H1 (cell line): ENCODE results near the gene AMN1. TPM values are rescaled to one million over a fixed set of nuclear protein-coding genes. Genes with fewer than 3 reads are reported as not detected.

Experiments used
- polyA plus RNA-seq, 7 experiments: library from polyadenylated mRNA; depleted of rRNA in 3 of 7; stranded (reverse) in 5 of 7; unstranded in 2 of 7; fragments of >200 nt in 5 of 7; fragments of 200-250 nt in 2 of 7; gene quantifications; 1 replicate in 5 of 7; 2 replicates in 1 of 7; 4 replicates in 1 of 7; pipeline versions ENCODE4 v1.2.1 to v1.2.3, GENCODE V29; 2011 to 2013; ENCODE audit warnings: missing spikeins in 2 of 7, mixed read lengths in 2 of 7
- total RNA-seq: library from RNA; stranded (reverse); fragmentation: NEBNext Ultra II Directional; extraction: Animal tissue kit (Norgen Biotek cat#: 25700); gene quantifications from 2 replicates; pipeline ENCODE4 v1.2.1, GENCODE V29; 2021
- TF ChIP-seq, protein P1 (sequence below), 3 experiments: IDR thresholded peaks; 1 replicate in 2 of 3; 2 replicates in 1 of 3; pipeline versions ENCODE4 v1.5.1 to v1.6.1; 2011; ENCODE audit warnings: low read length in 3 of 3, mild to moderate bottlenecking in 3 of 3, inconsistent platforms in 2 of 3, low read depth in 1 of 3, moderate library complexity in 1 of 3; ENCODE audit not compliant: insufficient read depth in 1 of 3; ENCODE audit errors: control extremely low read depth in 1 of 3

AMN1 gene
- total and polyA plus RNA-seq, 2 of the 8 experiments (the other 6 are each of a cell fraction or from before 2014, with no cell fraction given): 7.5 to 13.8 TPM

DNA sequence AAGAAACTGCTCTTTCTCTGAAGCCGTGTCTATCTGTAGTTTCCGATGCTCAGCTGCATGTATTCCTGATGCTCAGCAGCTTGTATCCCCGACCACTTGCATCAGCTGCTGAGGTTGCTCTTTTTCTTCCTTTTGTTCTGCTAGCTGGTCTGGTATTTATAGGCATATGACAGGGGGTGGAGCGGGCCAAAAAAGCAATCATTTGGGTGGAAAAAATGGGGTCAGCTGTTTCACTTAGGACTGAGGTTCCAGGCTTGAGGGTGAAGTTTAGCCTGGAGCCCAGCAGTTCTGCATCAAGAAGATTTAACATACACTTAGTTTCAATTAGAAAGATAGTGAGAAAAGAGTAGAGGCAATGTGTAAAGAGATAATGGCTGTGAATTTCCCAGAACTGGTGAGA is 23.6 kb upstream of the AMN1 start (continued):
- TF ChIP-seq, protein P1, sequence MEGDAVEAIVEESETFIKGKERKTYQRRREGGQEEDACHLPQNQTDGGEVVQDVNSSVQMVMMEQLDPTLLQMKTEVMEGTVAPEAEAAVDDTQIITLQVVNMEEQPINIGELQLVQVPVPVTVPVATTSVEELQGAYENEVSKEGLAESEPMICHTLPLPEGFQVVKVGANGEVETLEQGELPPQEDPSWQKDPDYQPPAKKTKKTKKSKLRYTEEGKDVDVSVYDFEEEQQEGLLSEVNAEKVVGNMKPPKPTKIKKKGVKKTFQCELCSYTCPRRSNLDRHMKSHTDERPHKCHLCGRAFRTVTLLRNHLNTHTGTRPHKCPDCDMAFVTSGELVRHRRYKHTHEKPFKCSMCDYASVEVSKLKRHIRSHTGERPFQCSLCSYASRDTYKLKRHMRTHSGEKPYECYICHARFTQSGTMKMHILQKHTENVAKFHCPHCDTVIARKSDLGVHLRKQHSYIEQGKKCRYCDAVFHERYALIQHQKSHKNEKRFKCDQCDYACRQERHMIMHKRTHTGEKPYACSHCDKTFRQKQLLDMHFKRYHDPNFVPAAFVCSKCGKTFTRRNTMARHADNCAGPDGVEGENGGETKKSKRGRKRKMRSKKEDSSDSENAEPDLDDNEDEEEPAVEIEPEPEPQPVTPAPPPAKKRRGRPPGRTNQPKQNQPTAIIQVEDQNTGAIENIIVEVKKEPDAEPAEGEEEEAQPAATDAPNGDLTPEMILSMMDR (IDR thresholded peaks at IDR 0.05; ENCODE audit: control extremely low read depth in 1 of 3, insufficient read depth in 1 of 3, low read depth in 1 of 3, low read length in 3 of 3): no peak
- TF ChIP-seq, all 59 proteins: peak for 0
